Immature natural killer cell (primary cell): ENCODE results near the gene PDLIM5. TPM values are rescaled to one million over a fixed set of nuclear protein-coding genes. Genes with fewer than 3 reads are reported as not detected.

Experiments used
- DNase-seq, 3 donors: peaks; one replicate each; pipeline ENCODE4 v3.0.0; 2022; ENCODE audit warnings: mixed read lengths in 1 of 3
- H3K27ac Mint-ChIP-seq, 6 donors: one replicate each; pipeline ENCODE4 v1.8.0; 2020; ENCODE audit warnings: mixed read lengths in 6 of 6, mild to moderate bottlenecking in 5 of 6, inconsistent platforms in 4 of 6, moderate library complexity in 3 of 6
- H3K27me3 Mint-ChIP-seq, 3 donors: one replicate each; pipeline ENCODE4 v1.8.0; 2020 to 2021; ENCODE audit warnings: low read depth in 3 of 3, mild to moderate bottlenecking in 3 of 3, mixed read lengths in 3 of 3, moderate library complexity in 3 of 3, inconsistent platforms in 1 of 3
- H3K36me3 Mint-ChIP-seq, 3 donors: one replicate each; pipeline ENCODE4 v1.8.0; 2020; ENCODE audit warnings: mixed read lengths in 3 of 3, inconsistent platforms in 2 of 3, mild to moderate bottlenecking in 2 of 3
- H3K4me1 Mint-ChIP-seq, 2 donors: one replicate each; pipeline ENCODE4 v1.8.0; 2020; ENCODE audit warnings: inconsistent platforms in 2 of 2, mild to moderate bottlenecking in 2 of 2, mixed read lengths in 2 of 2, moderate library complexity in 1 of 2
- H3K4me3 Mint-ChIP-seq, 5 donors: one replicate each; pipeline ENCODE4 v1.8.0; 2020; ENCODE audit warnings: mild to moderate bottlenecking in 5 of 5, mixed read lengths in 5 of 5, inconsistent platforms in 3 of 5, moderate library complexity in 3 of 5
- H3K9me3 Mint-ChIP-seq, 6 donors: one replicate each; pipeline ENCODE4 v1.8.0; 2020; ENCODE audit warnings: mild to moderate bottlenecking in 6 of 6, mixed read lengths in 6 of 6, inconsistent platforms in 4 of 6, moderate library complexity in 3 of 6
- polyA plus RNA-seq, 3 donors: library from polyadenylated mRNA; unstranded; fragments of 300-500 nt; fragmentation: Illumina TruSeq; gene quantifications; one replicate each; pipeline ENCODE4 v1.2.3, GENCODE V29; 2021

The PDLIM5 gene
- polyA plus RNA-seq, 3 donors from 2014 or later, result 38.7 to 57.1 (median 55.8) TPM

GRCh38 chr4:94578195-94578594 is 126.5 kb downstream of the PDLIM5 start:
- H3K27me3 Mint-ChIP-seq, result no peaks in the 10 kb centered on the region
- DNase-seq, result no peak
- H3K4me1 Mint-ChIP-seq, result peaks cover 0 to 2% of the 10 kb centered on the region in 2 donors
- no peaks in the 10 kb centered on the region for H3K9me3 Mint-ChIP-seq
- H3K4me3 Mint-ChIP-seq, result no peak overlapping the region
- H3K27ac Mint-ChIP-seq, result no peak overlapping the region
- peaks cover 5 to 21% (median 14%) of the 10 kb centered on the region in 3 donors for H3K36me3 Mint-ChIP-seq

- Mint-ChIP-seq H3K4me3 (no peak overlapping the region), H3K36me3 (peaks cover 11 to 18% (median 14%) of the 10 kb centered on the region in 3 donors), H3K4me1 (peaks cover 12 to 21% of the 10 kb centered on the region in 2 donors), H3K27me3 (peaks cover 0 to 5% (median 2%) of the 10 kb centered on the region in 3 donors), H3K9me3 (no peaks in the 10 kb centered on the region), H3K27ac (no peak overlapping the region)
- DNase-seq, result no peak
Measured at GRCh38 chr4:94581766-94582165, 130.0 kb downstream of the PDLIM5 start.

- no peak for DNase-seq
- H3K4me1 Mint-ChIP-seq, result peaks cover 12 to 21% of the 10 kb centered on the region in 2 donors
- no peaks in the 10 kb centered on the region for H3K9me3 Mint-ChIP-seq
- H3K36me3 Mint-ChIP-seq, result peaks cover 11 to 25% (median 20%) of the 10 kb centered on the region in 3 donors
- H3K4me3 Mint-ChIP-seq, result no peak overlapping the region
- H3K27me3 Mint-ChIP-seq, result peaks cover 0 to 5% (median 2%) of the 10 kb centered on the region in 3 donors
- peak overlapping the region in 2 of 6 donors; percentile 0 to 61 for H3K27ac Mint-ChIP-seq
Measured at GRCh38 chr4:94582517-94582916, 130.8 kb downstream of the PDLIM5 start.

GRCh38 chr4:94583914-94584641 is 132.3 kb downstream of the PDLIM5 start:
- Mint-ChIP-seq H3K9me3 (no peaks in the 10 kb centered on the region), H3K27ac (peak overlapping the region in 1 of 6 donors; percentile 51), H3K27me3 (peaks cover 0 to 5% (median 2%) of the 10 kb centered on the region in 3 donors), H3K4me1 (peaks cover 12 to 21% of the 10 kb centered on the region in 2 donors), H3K36me3 (peaks cover 17 to 31% (median 27%) of the 10 kb centered on the region in 3 donors), H3K4me3 (peak overlapping the region; percentile 8 to 42 (median 35))
- DNase-seq, result peak; percentile 59 to 66 (median 64)

- Mint-ChIP-seq H3K27ac (no peak overlapping the region), H3K36me3 (peaks cover 16 to 41% (median 30%) of the 10 kb centered on the region in 3 donors)
Measured at GRCh38 chr4:94588896-94589693, 137.4 kb downstream of the PDLIM5 start.

GRCh38 chr4:94590493-94590892 is 138.8 kb downstream of the PDLIM5 start:
- DNase-seq, result no peak
- H3K9me3 Mint-ChIP-seq, result no peaks in the 10 kb centered on the region
- H3K27ac Mint-ChIP-seq, result no peak overlapping the region
- H3K4me1 Mint-ChIP-seq, result peaks cover 5 to 7% of the 10 kb centered on the region in 2 donors
- peaks cover 16 to 40% (median 30%) of the 10 kb centered on the region in 3 donors for H3K36me3 Mint-ChIP-seq
- H3K4me3 Mint-ChIP-seq, result no peak overlapping the region
- peaks cover 0 to 2% (median 0%) of the 10 kb centered on the region in 3 donors for H3K27me3 Mint-ChIP-seq

More at GRCh38 chr4:94588896-94589693, 137.4 kb downstream of the PDLIM5 start:
- DNase-seq, result no peak
- H3K4me3 Mint-ChIP-seq, result no peak overlapping the region
- H3K9me3 Mint-ChIP-seq, result no peaks in the 10 kb centered on the region
- H3K4me1 Mint-ChIP-seq, result peaks cover 8 to 10% of the 10 kb centered on the region in 2 donors
- peaks cover 0 to 2% (median under 1%) of the 10 kb centered on the region in 3 donors for H3K27me3 Mint-ChIP-seq

- peaks cover 0 to 2% (median 0%) of the 10 kb centered on the region in 3 donors for H3K27me3 Mint-ChIP-seq
- DNase-seq, result no peak
- H3K4me1 Mint-ChIP-seq, result peaks cover 5 to 7% of the 10 kb centered on the region in 2 donors
- no peaks in the 10 kb centered on the region for H3K9me3 Mint-ChIP-seq
- H3K4me3 Mint-ChIP-seq, result no peak overlapping the region
- H3K36me3 Mint-ChIP-seq, result peaks cover 13 to 32% (median 27%) of the 10 kb centered on the region in 3 donors
- H3K27ac Mint-ChIP-seq, result no peak overlapping the region
Measured at GRCh38 chr4:94591289-94591688, 139.5 kb downstream of the PDLIM5 start.

- peak overlapping the region in 2 of 6 donors; percentile 14 to 35 for H3K27ac Mint-ChIP-seq
- H3K36me3 Mint-ChIP-seq, result peaks cover 4 to 9% (median 9%) of the 10 kb centered on the region in 3 donors
- peaks cover 5 to 7% of the 10 kb centered on the region in 2 donors for H3K4me1 Mint-ChIP-seq
- H3K4me3 Mint-ChIP-seq, result no peak overlapping the region
- H3K27me3 Mint-ChIP-seq, result peaks cover 0 to 2% (median 0%) of the 10 kb centered on the region in 3 donors
- DNase-seq, result no peak
- no peaks in the 10 kb centered on the region for H3K9me3 Mint-ChIP-seq
Measured at GRCh38 chr4:94595013-94595412, 143.3 kb downstream of the PDLIM5 start.

- H3K4me3 Mint-ChIP-seq, result no peak overlapping the region
- no peak overlapping the region for H3K27ac Mint-ChIP-seq
- no peaks in the 10 kb centered on the region for H3K9me3 Mint-ChIP-seq
- peaks cover 5 to 7% of the 10 kb centered on the region in 2 donors for H3K4me1 Mint-ChIP-seq
- DNase-seq, result peak; percentile 24 to 36 (median 27)
- no peaks in the 10 kb centered on the region for H3K27me3 Mint-ChIP-seq
- H3K36me3 Mint-ChIP-seq, result peaks cover 4 to 9% (median 5%) of the 10 kb centered on the region in 3 donors
Measured at GRCh38 chr4:94595880-94596483, 144.2 kb downstream of the PDLIM5 start.

- Mint-ChIP-seq H3K9me3 (no peaks in the 10 kb centered on the region), H3K27ac (no peak overlapping the region), H3K27me3 (no peaks in the 10 kb centered on the region), H3K4me1 (peaks cover 5 to 7% of the 10 kb centered on the region in 2 donors), H3K36me3 (no peaks in the 10 kb centered on the region), H3K4me3 (no peak overlapping the region)
- DNase-seq, result no peak
Measured at GRCh38 chr4:94598758-94599157, 147.0 kb downstream of the PDLIM5 start.

GRCh38 chr4:94603170-94603747 is 151.5 kb downstream of the PDLIM5 start:
- H3K9me3 Mint-ChIP-seq, result no peaks in the 10 kb centered on the region
- H3K27me3 Mint-ChIP-seq, result no peaks in the 10 kb centered on the region
- no peaks in the 10 kb centered on the region for H3K36me3 Mint-ChIP-seq
- H3K4me1 Mint-ChIP-seq, result no peaks in the 10 kb centered on the region
- H3K27ac Mint-ChIP-seq, result no peak overlapping the region
- H3K4me3 Mint-ChIP-seq, result no peak overlapping the region
- DNase-seq, result no peak

- Mint-ChIP-seq H3K9me3 (no peaks in the 10 kb centered on the region), H3K4me1 (no peaks in the 10 kb centered on the region), H3K27me3 (no peaks in the 10 kb centered on the region), H3K36me3 (peaks cover 0 to 4% (median 0%) of the 10 kb centered on the region in 3 donors), H3K27ac (no peak overlapping the region), H3K4me3 (no peak overlapping the region)
- no peak for DNase-seq
Measured at GRCh38 chr4:94605241-94605805, 153.6 kb downstream of the PDLIM5 start.

GRCh38 chr4:94610145-94610544 is 158.4 kb downstream of the PDLIM5 start:
- Mint-ChIP-seq H3K27me3 (no peaks in the 10 kb centered on the region), H3K9me3 (no peaks in the 10 kb centered on the region), H3K4me1 (no peaks in the 10 kb centered on the region), H3K4me3 (no peak overlapping the region), H3K27ac (no peak overlapping the region), H3K36me3 (peaks cover 0 to 7% (median 0%) of the 10 kb centered on the region in 3 donors)
- no peak for DNase-seq
